Mononuclear cell (primary cell): ENCODE data around the gene CACNA1I. TPM values are rescaled to one million over a fixed set of nuclear protein-coding genes. Genes with fewer than 3 reads are reported as not detected.
A peak's percentile ranks its signal among the peaks of the same experiment; 100 is the strongest.

Experiments
- H3K27me3 ChIP-seq: 2 replicates; pipeline ENCODE4 v1.6.0; 2011; ENCODE audit warnings: low read length, control low read depth; ENCODE audit not compliant: insufficient read depth
- H3K4me1 ChIP-seq: 2 replicates; pipeline ENCODE4 v1.5.1; 2011; ENCODE audit warnings: mild to moderate bottlenecking, low read length, control low read depth; ENCODE audit not compliant: insufficient read depth
- H3K4me3 ChIP-seq: 2 replicates; pipeline ENCODE4 v1.5.1; 2011; ENCODE audit warnings: mild to moderate bottlenecking, low read length, moderate library complexity
- H3K9me3 ChIP-seq: 2 replicates; pipeline ENCODE4 v1.5.1; 2011; ENCODE audit warnings: low read depth, mild to moderate bottlenecking, control low read depth, low read length
- total RNA-seq: library from RNA; depleted of rRNA; stranded (reverse); fragments of >200 nt; gene quantifications from one replicate; pipeline ENCODE4 v1.2.3, GENCODE V29; 2012

CACNA1I gene
- total RNA-seq, 1 donor: 8.0 TPM

GRCh38 chr22:39530692-39531331, 39.7 kb upstream of the CACNA1I start:
- Histone ChIP-seq H3K4me1 (peaks cover 74% of the 10 kb centered on the region), H3K9me3 (no peaks in the 10 kb centered on the region), H3K27me3 (no peaks in the 10 kb centered on the region), H3K4me3 (no peak overlapping the region)

GRCh38 chr22:39532215-39533073, 38.1 kb upstream of the CACNA1I start, which contains the start of gene RPS19BP1:
Gene RPS19BP1 (minus strand): TSS chr22:39532748. CDS start chr22:39532738, 10 bp downstream.
- peaks cover 57% of the 10 kb centered on the region for H3K4me1 ChIP-seq
- H3K9me3 ChIP-seq: no peaks in the 10 kb centered on the region
- H3K4me3 ChIP-seq: peak within 1 kb of the TSS; percentile 87
- no peaks in the 10 kb centered on the region for H3K27me3 ChIP-seq

DNA sequence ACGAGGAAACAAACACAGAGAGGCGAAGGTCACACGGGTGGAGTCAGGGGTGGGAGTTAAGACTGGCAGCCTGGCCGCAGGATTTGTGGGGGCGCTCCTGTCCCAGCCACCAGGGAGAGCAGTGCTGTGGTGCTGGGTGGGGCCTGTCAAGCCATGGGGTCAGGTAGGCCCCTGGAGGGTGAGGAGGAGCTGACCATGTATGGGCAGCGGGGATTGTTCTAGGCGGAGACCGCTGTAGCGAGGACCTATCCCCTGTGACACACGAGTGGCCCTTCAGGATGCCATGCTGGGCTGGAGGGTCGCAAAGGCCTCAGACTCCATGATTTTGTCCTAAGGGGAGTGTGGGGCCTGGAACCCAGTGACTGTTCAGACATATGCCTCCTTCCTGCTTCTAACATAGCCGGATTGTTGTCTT, 36.5 kb upstream of the CACNA1I start:
- peaks cover 41% of the 10 kb centered on the region for H3K4me1 ChIP-seq

DNA sequence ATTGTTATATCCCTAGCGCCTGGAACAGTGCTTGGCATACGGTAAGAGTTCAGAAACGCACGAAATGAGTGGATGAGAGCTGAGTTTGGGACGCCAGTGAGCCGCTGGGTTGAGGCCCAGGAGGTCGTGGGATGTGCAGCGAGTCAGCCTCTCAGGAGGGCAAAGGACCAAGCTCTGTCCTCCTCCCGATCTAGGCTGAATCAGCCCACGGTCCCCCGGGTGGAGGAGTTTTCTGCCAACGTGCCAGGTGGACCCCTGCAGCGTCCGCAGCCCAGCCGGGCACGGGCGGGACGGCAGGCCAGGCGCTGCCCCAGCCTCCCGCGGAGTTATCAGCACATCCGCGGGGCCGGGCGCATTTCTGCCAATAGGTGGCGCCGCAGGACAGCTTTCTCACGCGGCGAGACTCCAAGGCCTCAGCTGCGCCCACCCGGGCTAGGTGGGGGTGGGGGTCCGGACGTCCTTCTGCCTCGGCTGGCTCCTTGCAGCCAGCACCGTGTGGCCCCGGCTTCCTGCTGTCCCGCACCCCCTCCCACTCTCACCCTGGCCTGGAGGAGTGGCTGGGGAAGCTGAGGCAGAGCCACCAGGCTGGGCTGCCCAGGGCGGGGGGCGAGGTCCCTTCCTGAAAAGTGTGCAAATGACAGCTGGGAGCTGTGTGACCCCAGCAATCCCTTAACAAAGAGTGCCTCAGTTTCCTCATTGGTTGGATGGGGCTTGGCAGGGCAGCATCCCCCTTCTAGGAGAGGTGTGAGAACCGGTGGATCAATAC, 35.8 kb upstream of the CACNA1I start:
- Histone ChIP-seq H3K4me1 (peaks cover 34% of the 10 kb centered on the region), H3K27me3 (no peaks in the 10 kb centered on the region), H3K9me3 (no peaks in the 10 kb centered on the region), H3K4me3 (no peak overlapping the region)

More for the DNA sequence above, 36.5 kb upstream of the CACNA1I start:
- H3K27me3 ChIP-seq: no peaks in the 10 kb centered on the region
- H3K9me3 ChIP-seq: no peaks in the 10 kb centered on the region
- no peak overlapping the region for H3K4me3 ChIP-seq

GRCh38 chr22:39535357-39535725, 35.2 kb upstream of the CACNA1I start:
- no peaks in the 10 kb centered on the region for H3K9me3 ChIP-seq
- H3K4me3 ChIP-seq: no peak overlapping the region
- peaks cover 28% of the 10 kb centered on the region for H3K4me1 ChIP-seq
- no peaks in the 10 kb centered on the region for H3K27me3 ChIP-seq

- H3K4me3 ChIP-seq: no peak overlapping the region
- no peaks in the 10 kb centered on the region for H3K9me3 ChIP-seq
- H3K4me1 ChIP-seq: peaks cover 22% of the 10 kb centered on the region
- H3K27me3 ChIP-seq: no peaks in the 10 kb centered on the region
Observed at GRCh38 chr22:39535831-39536449, 34.6 kb upstream of the CACNA1I start.

DNA sequence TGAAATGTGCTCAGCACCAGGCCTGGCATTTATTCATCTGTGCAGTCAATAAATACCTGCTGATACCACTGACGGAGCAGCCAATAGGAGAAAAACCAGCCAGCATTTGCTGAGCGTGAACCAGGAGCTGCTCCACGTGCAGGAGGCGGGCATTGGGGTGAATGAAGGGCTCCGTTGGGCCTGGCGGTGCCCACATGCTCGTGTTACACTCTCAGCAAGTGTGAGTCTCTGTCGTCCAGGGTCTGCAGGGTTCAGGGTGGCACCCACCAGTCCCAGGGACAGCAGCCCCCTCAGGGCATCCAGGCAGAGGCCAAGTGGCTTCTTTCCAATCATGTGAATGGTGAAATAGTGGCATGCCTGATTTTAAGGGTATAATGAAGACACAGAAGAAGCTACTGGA, 33.8 kb upstream of the CACNA1I start:
- no peaks in the 10 kb centered on the region for H3K9me3 ChIP-seq
- H3K27me3 ChIP-seq: no peaks in the 10 kb centered on the region
- H3K4me3 ChIP-seq: no peak overlapping the region
- H3K4me1 ChIP-seq: peaks cover 15% of the 10 kb centered on the region

GRCh38 chr22:39537975-39538374, 32.6 kb upstream of the CACNA1I start:
- Histone ChIP-seq H3K4me3 (no peak overlapping the region), H3K27me3 (no peaks in the 10 kb centered on the region), H3K9me3 (no peaks in the 10 kb centered on the region), H3K4me1 (peaks cover 10% of the 10 kb centered on the region)

- Histone ChIP-seq H3K9me3 (no peaks in the 10 kb centered on the region), H3K4me3 (no peak overlapping the region), H3K27me3 (peaks cover 6% of the 10 kb centered on the region), H3K4me1 (peaks cover 8% of the 10 kb centered on the region)
Observed at GRCh38 chr22:39543095-39543494, 27.5 kb upstream of the CACNA1I start.

DNA sequence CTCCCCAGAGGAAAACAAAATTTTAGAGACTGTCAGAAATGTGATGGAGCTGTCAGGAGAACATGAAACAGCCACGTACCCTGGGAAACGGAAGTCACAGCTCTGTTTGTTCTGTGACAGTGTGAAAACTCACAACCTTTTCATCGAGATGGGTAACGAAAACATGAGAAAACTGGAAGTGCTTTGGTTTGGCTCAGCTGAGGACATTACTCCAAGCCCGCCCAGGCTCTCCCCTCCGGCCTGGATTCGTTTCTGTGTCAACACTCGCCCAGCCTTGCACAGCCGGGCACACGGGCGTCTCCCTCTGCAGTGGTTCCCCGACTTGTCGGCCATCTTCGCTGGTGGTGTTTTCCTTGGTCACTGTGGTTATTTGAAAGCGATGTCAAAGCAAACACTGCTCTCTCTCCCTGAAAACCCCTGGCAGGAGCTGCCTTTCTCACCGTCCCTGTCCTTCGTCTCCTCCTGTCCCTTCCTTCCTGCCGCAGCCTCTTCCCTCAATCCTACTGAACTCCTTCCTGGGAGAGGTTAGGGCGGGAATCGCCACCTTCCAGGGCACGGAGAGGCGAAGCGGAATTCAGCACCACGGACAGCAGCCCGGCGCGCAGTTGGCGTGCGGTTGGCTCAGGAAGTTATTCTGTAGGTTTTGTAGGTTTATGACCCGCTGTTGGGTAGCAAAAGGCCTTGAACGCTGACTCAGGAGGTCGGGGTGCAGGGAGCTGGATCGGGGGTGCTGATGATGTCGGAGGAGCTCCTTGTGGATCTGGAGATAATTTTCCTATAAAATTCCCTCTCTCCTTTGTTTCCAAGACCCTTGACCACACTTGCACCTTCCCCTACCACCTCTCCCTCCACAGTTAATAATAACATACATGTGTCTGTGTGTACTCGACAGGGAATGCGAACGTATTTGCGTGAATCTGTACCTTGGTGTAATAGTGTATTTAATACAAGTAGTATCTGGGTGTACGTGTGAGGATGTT, 24.9 kb upstream of the CACNA1I start:
- peaks cover 6% of the 10 kb centered on the region for H3K27me3 ChIP-seq
- H3K4me1 ChIP-seq: peaks cover 8% of the 10 kb centered on the region
- H3K4me3 ChIP-seq: no peak overlapping the region
- H3K9me3 ChIP-seq: no peaks in the 10 kb centered on the region

DNA sequence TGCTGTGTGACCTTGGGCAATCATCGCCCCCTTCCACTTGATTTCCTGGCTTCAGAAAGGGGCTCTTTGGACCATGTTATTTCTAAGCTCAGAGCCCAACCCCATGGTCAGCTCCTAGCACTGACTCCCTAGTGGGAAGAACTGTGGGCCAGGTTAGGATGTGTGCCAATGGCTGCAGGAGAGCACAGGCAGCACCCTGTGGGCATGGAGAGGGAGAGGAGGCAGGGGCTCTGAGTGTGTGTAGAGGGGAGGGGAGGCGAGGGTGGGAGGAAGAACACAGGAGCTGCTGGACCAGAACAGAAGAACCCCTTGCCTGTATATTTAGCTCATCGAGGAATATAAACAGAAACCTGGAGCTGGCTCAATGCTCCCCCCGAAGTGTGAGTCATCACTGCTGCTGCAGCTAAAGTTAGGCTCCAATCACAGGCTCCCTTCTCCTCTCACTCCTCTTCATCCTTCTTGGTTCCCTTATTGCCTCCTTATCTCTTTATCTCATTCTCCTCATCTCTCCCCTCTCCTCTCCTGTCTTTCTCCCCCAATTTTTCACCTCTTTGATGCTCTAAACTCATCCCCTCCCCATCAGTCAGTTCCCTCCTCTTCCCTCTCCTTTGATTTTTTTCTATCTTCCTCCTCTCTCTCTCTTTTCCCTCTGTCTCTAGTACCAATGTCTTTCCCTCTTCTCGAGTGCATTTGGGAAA, 23.5 kb upstream of the CACNA1I start:
- Histone ChIP-seq H3K27me3 (peaks cover 6% of the 10 kb centered on the region), H3K4me3 (no peak overlapping the region), H3K9me3 (no peaks in the 10 kb centered on the region), H3K4me1 (peaks cover 8% of the 10 kb centered on the region)

DNA sequence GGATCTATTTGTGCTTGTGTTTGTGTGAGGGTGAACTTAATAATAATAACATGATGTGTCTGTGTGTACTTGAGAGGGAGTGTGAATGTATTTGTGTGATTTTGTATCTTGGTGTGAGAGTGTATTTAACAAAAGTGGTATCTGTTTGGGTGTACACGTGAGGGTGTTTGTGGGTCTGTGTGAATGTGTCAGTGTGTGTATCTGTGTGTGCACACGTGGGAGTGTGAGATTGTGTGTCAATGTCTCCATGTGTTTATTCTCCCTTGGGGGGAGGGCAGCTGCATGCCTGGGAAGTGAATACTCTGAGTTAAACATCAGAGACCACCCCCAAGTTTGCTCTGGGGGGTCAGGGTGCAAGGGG, 23.0 kb upstream of the CACNA1I start:
- peaks cover 8% of the 10 kb centered on the region for H3K4me1 ChIP-seq
- H3K27me3 ChIP-seq: peaks cover 6% of the 10 kb centered on the region
- H3K9me3 ChIP-seq: no peaks in the 10 kb centered on the region
- H3K4me3 ChIP-seq: no peak overlapping the region

DNA sequence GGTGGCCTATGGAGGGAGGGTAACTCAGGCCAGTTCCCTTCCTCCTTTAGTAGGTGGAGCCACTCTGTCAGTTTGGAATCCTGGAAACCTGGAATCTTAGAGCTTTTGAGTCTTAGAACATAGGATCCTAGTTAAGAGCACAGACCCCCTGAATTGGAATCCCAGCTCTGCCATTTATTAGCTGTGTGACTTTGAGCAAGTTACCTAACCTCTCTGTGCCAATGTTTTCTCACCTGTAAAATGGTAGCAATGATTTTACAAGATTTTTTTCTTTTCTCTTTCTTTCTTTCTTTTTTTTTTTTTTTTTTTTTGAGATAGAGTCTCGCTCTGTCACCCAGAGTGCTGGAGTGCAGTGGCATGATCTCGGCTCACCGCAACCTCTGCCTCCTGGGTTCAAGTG, 17.1 kb upstream of the CACNA1I start:
- no peaks in the 10 kb centered on the region for H3K9me3 ChIP-seq
- no peak overlapping the region for H3K4me3 ChIP-seq
- peaks cover 25% of the 10 kb centered on the region for H3K27me3 ChIP-seq
- no peaks in the 10 kb centered on the region for H3K4me1 ChIP-seq
